GM23338 (cell line): ENCODE results near the gene ARHGAP10. TPM values are rescaled to one million over a fixed set of nuclear protein-coding genes. Genes with fewer than 3 reads are reported as not detected.

Source experiments
- ATAC-seq: fragments of 200-7000 bp; cut with Tn5 transposase; 3 replicates; pipeline ENCODE4 v1.9.1; 2020
- DNase-seq: peaks from one replicate; pipeline ENCODE4 v3.0.0-alpha.2; 2015; ENCODE audit warnings: low spot score
- H2AFZ ChIP-seq: fragments of 200-600 bp; sonication (generic); 2 replicates; pipeline ENCODE4 v1.8.0; 2016; ENCODE audit warnings: antibody characterized with exemption, mild to moderate bottlenecking, moderate library complexity
- H3F3A ChIP-seq: fragments of 200-600 bp; sonication (generic); replicated peaks from 2 replicates; pipeline ENCODE4 v1.8.0; 2017; ENCODE audit warnings: antibody characterized with exemption, mixed run types, low read depth
- H3K27ac ChIP-seq: fragments of 200-600 bp; sonication (generic); 2 replicates; pipeline ENCODE4 v1.6.1; 2016; ENCODE audit warnings: low read depth
- H3K27me3 ChIP-seq: fragments of 200-600 bp; sonication (generic); 2 replicates; pipeline ENCODE4 v1.8.0; 2016; ENCODE audit warnings: mild to moderate bottlenecking, mixed run types, moderate library complexity; ENCODE audit not compliant: insufficient read depth
- H3K36me3 ChIP-seq: fragments of 200-600 bp; sonication (generic); 2 replicates; pipeline ENCODE4 v1.8.0; 2016; ENCODE audit warnings: mild to moderate bottlenecking; ENCODE audit not compliant: insufficient read depth
- H3K4me1 ChIP-seq: fragments of 200-600 bp; sonication (generic); 2 replicates; pipeline ENCODE4 v1.8.0; 2016; ENCODE audit warnings: mild to moderate bottlenecking, moderate library complexity; ENCODE audit not compliant: insufficient read depth
- H3K4me2 ChIP-seq: fragments of 200-600 bp; sonication (generic); 2 replicates; pipeline ENCODE4 v1.7.1; 2017; ENCODE audit warnings: mixed run types
- H3K4me3 ChIP-seq: fragments of 200-600 bp; sonication (generic); 2 replicates; pipeline ENCODE4 v1.6.1; 2016; ENCODE audit warnings: mixed run types
- H3K79me2 ChIP-seq: fragments of 200-600 bp; sonication (generic); replicated peaks from 2 replicates; pipeline ENCODE4 v1.8.0; 2017; ENCODE audit warnings: mild to moderate bottlenecking; ENCODE audit not compliant: insufficient read depth
- H3K9me2 ChIP-seq: fragments of 200-600 bp; sonication (generic); 2 replicates; pipeline ENCODE4 v1.8.0; 2017; ENCODE audit not compliant: insufficient read depth
- H4K20me1 ChIP-seq: fragments of 200-600 bp; sonication (generic); replicated peaks from 2 replicates; pipeline ENCODE4 v1.8.0; 2017; ENCODE audit warnings: mild to moderate bottlenecking; ENCODE audit not compliant: insufficient read depth
- H3K27ac Mint-ChIP-seq: 2 replicates; pipeline ENCODE4 v1.8.0; 2020; ENCODE audit warnings: inconsistent platforms, mild to moderate bottlenecking, moderate library complexity, mixed read lengths
- H3K27me3 Mint-ChIP-seq: 3 replicates; pipeline ENCODE4 v1.8.0; 2022; ENCODE audit warnings: low read depth, mild to moderate bottlenecking, moderate library complexity, mixed read lengths, inconsistent platforms; ENCODE audit not compliant: insufficient read depth, poor library complexity
- H3K36me3 Mint-ChIP-seq: 3 replicates; pipeline ENCODE4 v1.8.0; 2021; ENCODE audit warnings: low read depth, mild to moderate bottlenecking, inconsistent platforms, moderate library complexity, mixed read lengths
- H3K4me1 Mint-ChIP-seq: 3 replicates; pipeline ENCODE4 v1.8.0; 2020; ENCODE audit warnings: mild to moderate bottlenecking, inconsistent platforms, mixed read lengths
- H3K4me3 Mint-ChIP-seq: 3 replicates; pipeline ENCODE4 v1.8.0; 2021; ENCODE audit warnings: moderate library complexity, mild to moderate bottlenecking, inconsistent platforms, mixed read lengths
- H3K9me3 Mint-ChIP-seq: 3 replicates; pipeline ENCODE4 v1.8.0; 2020; ENCODE audit warnings: moderate library complexity, mild to moderate bottlenecking, inconsistent platforms, mixed read lengths
- CREB1 ChIP-seq: fragments of 250-450 bp; sonication (Bioruptor Pico); IDR thresholded peaks from 2 replicates; pipeline ENCODE4 v1.5.0; 2020; ENCODE audit warnings: low read depth, mild to moderate bottlenecking, moderate library complexity
- JUNB ChIP-seq: IDR thresholded peaks from one replicate; pipeline ENCODE4 v1.6.1; 2016; ENCODE audit warnings: antibody characterized with exemption; ENCODE audit not compliant: unreplicated experiment
- NANOG ChIP-seq: IDR thresholded peaks from 2 replicates; pipeline ENCODE4 v1.6.1; 2016; ENCODE audit warnings: antibody characterized with exemption, borderline replicate concordance
- STAT1 ChIP-seq: IDR thresholded peaks from one replicate; pipeline ENCODE4 v1.6.1; 2016; ENCODE audit warnings: antibody characterized with exemption; ENCODE audit not compliant: unreplicated experiment
- ZNF114 ChIP-seq: fragments of 250-450 bp; sonication (Bioruptor Pico); IDR thresholded peaks from 2 replicates; pipeline ENCODE4 v1.5.0; 2020; ENCODE audit warnings: mild to moderate bottlenecking, moderate library complexity
- ZNF331 ChIP-seq: fragments of 250-450 bp; sonication (Bioruptor Pico); IDR thresholded peaks from 2 replicates; pipeline ENCODE4 v1.5.0; 2020; ENCODE audit warnings: low read depth, mild to moderate bottlenecking, moderate library complexity
- polyA plus RNA-seq: library from polyadenylated mRNA; unstranded; fragments of >200 nt; fragmentation: Nextera tagmentation; extraction: Ambion mirVana; gene quantifications from 2 replicates; pipeline ENCODE4 v1.2.1, GENCODE V29; 2016
- total RNA-seq: library from RNA; depleted of rRNA; stranded (reverse); fragments of >200 nt; shearing (Covaris generic); gene quantifications from 2 replicates; pipeline ENCODE4 v1.2.3, GENCODE V29; 2014
- TF ChIP-seq, protein P1 (sequence below): fragments of 250-450 bp; sonication (Bioruptor Pico); IDR thresholded peaks from 2 replicates; pipeline ENCODE4 v1.5.0; 2020; ENCODE audit warnings: mild to moderate bottlenecking, moderate library complexity
- TF ChIP-seq, protein P2 (sequence below): IDR thresholded peaks from 2 replicates; pipeline ENCODE4 v1.6.1; 2016; ENCODE audit warnings: antibody characterized with exemption

The ARHGAP10 gene
- total and polyA plus RNA-seq, 2 experiments from 2014 or later = 5.1 to 6.3 TPM

DNA sequence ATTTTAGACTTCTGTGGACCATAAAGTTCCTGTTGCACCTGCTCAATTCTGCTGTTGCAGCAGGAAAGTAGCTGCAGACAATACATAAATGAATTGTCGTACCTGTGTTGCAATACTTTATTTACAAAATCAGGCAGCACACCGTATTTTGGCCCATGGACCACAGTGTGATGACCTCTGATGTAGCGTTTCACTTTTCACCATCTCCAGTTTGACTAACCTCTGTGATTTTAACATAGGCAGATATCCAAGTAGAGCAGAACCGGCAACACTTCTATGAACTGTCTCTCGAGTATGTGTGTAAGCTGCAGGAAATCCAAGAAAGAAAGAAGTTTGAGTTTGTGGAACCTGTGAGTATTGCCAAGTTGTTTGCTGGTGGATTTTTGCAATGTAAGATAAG is 132.7 kb downstream of the ARHGAP10 start (continued):
- TF ChIP-seq, protein P1, sequence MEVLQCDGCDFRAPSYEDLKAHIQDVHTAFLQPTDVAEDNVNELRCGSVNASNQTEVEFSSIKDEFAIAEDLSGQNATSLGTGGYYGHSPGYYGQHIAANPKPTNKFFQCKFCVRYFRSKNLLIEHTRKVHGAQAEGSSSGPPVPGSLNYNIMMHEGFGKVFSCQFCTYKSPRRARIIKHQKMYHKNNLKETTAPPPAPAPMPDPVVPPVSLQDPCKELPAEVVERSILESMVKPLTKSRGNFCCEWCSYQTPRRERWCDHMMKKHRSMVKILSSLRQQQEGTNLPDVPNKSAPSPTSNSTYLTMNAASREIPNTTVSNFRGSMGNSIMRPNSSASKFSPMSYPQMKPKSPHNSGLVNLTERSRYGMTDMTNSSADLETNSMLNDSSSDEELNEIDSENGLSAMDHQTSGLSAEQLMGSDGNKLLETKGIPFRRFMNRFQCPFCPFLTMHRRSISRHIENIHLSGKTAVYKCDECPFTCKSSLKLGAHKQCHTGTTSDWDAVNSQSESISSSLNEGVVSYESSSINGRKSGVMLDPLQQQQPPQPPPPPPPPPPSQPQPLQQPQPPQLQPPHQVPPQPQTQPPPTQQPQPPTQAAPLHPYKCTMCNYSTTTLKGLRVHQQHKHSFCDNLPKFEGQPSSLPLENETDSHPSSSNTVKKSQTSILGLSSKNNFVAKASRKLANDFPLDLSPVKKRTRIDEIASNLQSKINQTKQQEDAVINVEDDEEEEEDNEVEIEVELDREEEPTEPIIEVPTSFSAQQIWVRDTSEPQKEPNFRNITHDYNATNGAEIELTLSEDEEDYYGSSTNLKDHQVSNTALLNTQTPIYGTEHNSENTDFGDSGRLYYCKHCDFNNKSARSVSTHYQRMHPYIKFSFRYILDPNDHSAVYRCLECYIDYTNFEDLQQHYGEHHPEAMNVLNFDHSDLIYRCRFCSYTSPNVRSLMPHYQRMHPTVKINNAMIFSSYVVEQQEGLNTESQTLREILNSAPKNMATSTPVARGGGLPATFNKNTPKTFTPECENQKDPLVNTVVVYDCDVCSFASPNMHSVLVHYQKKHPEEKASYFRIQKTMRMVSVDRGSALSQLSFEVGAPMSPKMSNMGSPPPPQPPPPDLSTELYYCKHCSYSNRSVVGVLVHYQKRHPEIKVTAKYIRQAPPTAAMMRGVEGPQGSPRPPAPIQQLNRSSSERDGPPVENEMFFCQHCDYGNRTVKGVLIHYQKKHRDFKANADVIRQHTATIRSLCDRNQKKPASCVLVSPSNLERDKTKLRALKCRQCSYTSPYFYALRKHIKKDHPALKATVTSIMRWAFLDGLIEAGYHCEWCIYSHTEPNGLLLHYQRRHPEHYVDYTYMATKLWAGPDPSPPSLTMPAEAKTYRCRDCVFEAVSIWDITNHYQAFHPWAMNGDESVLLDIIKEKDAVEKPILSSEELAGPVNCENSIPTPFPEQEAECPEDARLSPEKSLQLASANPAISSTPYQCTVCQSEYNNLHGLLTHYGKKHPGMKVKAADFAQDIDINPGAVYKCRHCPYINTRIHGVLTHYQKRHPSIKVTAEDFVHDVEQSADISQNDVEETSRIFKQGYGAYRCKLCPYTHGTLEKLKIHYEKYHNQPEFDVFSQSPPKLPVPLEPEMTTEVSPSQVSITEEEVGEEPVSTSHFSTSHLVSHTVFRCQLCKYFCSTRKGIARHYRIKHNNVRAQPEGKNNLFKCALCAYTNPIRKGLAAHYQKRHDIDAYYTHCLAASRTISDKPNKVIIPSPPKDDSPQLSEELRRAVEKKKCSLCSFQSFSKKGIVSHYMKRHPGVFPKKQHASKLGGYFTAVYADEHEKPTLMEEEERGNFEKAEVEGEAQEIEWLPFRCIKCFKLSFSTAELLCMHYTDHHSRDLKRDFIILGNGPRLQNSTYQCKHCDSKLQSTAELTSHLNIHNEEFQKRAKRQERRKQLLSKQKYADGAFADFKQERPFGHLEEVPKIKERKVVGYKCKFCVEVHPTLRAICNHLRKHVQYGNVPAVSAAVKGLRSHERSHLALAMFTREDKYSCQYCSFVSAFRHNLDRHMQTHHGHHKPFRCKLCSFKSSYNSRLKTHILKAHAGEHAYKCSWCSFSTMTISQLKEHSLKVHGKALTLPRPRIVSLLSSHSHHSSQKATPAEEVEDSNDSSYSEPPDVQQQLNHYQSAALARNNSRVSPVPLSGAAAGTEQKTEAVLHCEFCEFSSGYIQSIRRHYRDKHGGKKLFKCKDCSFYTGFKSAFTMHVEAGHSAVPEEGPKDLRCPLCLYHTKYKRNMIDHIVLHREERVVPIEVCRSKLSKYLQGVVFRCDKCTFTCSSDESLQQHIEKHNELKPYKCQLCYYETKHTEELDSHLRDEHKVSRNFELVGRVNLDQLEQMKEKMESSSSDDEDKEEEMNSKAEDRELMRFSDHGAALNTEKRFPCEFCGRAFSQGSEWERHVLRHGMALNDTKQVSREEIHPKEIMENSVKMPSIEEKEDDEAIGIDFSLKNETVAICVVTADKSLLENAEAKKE = no peak
- TF ChIP-seq NANOG (no peak), ZNF331 (CRISPR knock-in tag) (no peak), STAT1 (no peak), JUNB (no peak)
- TF ChIP-seq, protein P2, sequence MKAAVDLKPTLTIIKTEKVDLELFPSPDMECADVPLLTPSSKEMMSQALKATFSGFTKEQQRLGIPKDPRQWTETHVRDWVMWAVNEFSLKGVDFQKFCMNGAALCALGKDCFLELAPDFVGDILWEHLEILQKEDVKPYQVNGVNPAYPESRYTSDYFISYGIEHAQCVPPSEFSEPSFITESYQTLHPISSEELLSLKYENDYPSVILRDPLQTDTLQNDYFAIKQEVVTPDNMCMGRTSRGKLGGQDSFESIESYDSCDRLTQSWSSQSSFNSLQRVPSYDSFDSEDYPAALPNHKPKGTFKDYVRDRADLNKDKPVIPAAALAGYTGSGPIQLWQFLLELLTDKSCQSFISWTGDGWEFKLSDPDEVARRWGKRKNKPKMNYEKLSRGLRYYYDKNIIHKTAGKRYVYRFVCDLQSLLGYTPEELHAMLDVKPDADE = no peak

DNA sequence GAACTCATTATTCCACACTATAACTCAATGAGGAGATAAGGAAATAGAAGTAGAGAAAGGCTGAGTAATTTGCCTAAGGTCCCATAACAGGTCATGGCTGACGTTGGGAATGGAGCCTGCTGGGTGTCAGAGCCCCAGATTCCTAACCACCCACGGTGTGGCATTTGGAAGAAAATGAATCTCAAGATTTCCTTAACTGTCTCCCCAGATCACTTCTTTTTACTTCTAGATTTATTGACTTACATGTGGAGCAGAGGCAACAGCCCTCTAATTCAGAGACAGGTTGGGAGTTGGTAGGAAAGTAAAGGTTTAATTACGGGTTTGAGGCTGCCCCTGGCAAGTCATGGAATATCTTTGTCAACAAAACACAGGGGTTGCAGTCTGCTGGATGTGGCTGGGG is 134.0 kb downstream of the ARHGAP10 start:
- TF ChIP-seq NANOG = peak; percentile 55; the same call in 1 of the 2 replicates
- TF ChIP-seq JUNB = no peak
- TF ChIP-seq ZNF114 = peak; percentile 30; the same call in 1 of the 2 replicates
- TF ChIP-seq CREB1 (CRISPR knock-in tag) = peak; percentile 66; the same call in 1 of the 2 replicates
- TF ChIP-seq, protein P1 = peak; percentile 70
- Histone ChIP-seq H3K4me1 (peaks cover 28% of the 10 kb centered on the region), H3K4me3 (no peak overlapping the region), H3F3A (no peaks in the 10 kb centered on the region), H2AFZ (no peak overlapping the region), H4K20me1 (no peaks in the 10 kb centered on the region), H3K79me2 (no peaks in the 10 kb centered on the region), H3K27ac (peak overlapping the region; percentile 74), H3K27me3 (no peaks in the 10 kb centered on the region), H3K9me2 (no peaks in the 10 kb centered on the region), H3K36me3 (no peaks in the 10 kb centered on the region), H3K4me2 (peak overlapping the region; percentile 24)
- H3K4me3 Mint-ChIP-seq = peak overlapping the region; percentile 55
- peaks cover 22% of the 10 kb centered on the region for H3K36me3 Mint-ChIP-seq
- H3K9me3 Mint-ChIP-seq = peaks cover 6% of the 10 kb centered on the region
- peak overlapping the region; percentile 92 for H3K27ac Mint-ChIP-seq
- peak; percentile 70 for ATAC-seq
- H3K27me3 Mint-ChIP-seq = peaks cover 5% of the 10 kb centered on the region
- peaks cover 41% of the 10 kb centered on the region for H3K4me1 Mint-ChIP-seq
- DNase-seq = peak; percentile 76
